Nephron progenitor cell (in vitro differentiated cells): ENCODE measurements around the gene MYH6.

Experiments used
- DNase-seq: peaks from one replicate; pipeline ENCODE4 v3.0.0; 2021
- H3K27ac Mint-ChIP-seq: 2 replicates; pipeline ENCODE4 v1.8.0; 2021; ENCODE audit warnings: mild to moderate bottlenecking, moderate library complexity, mixed read lengths
- H3K27me3 Mint-ChIP-seq: 2 replicates; pipeline ENCODE4 v1.8.0; 2021; ENCODE audit warnings: mild to moderate bottlenecking, low read depth, mixed read lengths; ENCODE audit not compliant: poor library complexity
- H3K36me3 Mint-ChIP-seq: 2 replicates; pipeline ENCODE4 v1.8.0; 2021; ENCODE audit warnings: low read depth, mixed read lengths
- H3K4me1 Mint-ChIP-seq: 2 replicates; pipeline ENCODE4 v1.8.0; 2021; ENCODE audit warnings: mixed read lengths
- H3K4me3 Mint-ChIP-seq: 2 replicates; pipeline ENCODE4 v1.8.0; 2021; ENCODE audit warnings: mild to moderate bottlenecking, moderate library complexity, mixed read lengths
- H3K9me3 Mint-ChIP-seq: 2 replicates; pipeline ENCODE4 v1.8.0; 2021; ENCODE audit warnings: mild to moderate bottlenecking, moderate library complexity, mixed read lengths
- TF ChIP-seq, protein P1 (sequence below): fragments of 200-600 bp; sonication (generic); IDR thresholded peaks from 2 replicates; pipeline ENCODE4 v1.5.0; 2021; ENCODE audit warnings: antibody characterized with exemption

Gene MYH6

DNA sequence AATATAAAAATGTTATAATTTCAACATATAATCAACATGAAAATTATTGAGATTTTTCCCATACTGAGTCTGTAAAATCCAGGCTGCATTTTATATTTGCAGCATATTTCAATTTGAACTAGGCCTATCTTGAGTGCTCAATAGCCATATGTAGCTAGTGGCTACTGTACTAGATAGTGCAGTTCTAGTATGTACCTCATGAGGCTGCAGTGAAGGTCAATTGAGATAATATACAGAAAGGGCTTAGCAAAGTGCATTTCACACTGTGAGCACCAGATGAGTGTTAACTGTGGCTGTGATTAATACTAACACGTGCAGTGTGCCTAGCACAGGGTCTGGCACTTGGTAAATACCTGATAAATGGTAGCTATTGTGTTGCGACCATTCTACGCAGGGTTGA lies 50.0 kb downstream of the MYH6 start:
- DNase-seq = no peak
- no peaks in the 10 kb centered on the region for H3K9me3 Mint-ChIP-seq
- peaks cover 4% of the 10 kb centered on the region for H3K27me3 Mint-ChIP-seq
- peaks cover 42% of the 10 kb centered on the region for H3K36me3 Mint-ChIP-seq
- peak overlapping the region; percentile 92 for H3K27ac Mint-ChIP-seq
- TF ChIP-seq, protein P1, sequence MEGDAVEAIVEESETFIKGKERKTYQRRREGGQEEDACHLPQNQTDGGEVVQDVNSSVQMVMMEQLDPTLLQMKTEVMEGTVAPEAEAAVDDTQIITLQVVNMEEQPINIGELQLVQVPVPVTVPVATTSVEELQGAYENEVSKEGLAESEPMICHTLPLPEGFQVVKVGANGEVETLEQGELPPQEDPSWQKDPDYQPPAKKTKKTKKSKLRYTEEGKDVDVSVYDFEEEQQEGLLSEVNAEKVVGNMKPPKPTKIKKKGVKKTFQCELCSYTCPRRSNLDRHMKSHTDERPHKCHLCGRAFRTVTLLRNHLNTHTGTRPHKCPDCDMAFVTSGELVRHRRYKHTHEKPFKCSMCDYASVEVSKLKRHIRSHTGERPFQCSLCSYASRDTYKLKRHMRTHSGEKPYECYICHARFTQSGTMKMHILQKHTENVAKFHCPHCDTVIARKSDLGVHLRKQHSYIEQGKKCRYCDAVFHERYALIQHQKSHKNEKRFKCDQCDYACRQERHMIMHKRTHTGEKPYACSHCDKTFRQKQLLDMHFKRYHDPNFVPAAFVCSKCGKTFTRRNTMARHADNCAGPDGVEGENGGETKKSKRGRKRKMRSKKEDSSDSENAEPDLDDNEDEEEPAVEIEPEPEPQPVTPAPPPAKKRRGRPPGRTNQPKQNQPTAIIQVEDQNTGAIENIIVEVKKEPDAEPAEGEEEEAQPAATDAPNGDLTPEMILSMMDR = no peak
- peaks cover 33% of the 10 kb centered on the region for H3K4me1 Mint-ChIP-seq
- H3K4me3 Mint-ChIP-seq = no peak overlapping the region

- Mint-ChIP-seq H3K4me3 (no peak overlapping the region), H3K4me1 (peaks cover 31% of the 10 kb centered on the region), H3K27ac (peak overlapping the region; percentile 56), H3K27me3 (peaks cover 9% of the 10 kb centered on the region), H3K36me3 (peaks cover 40% of the 10 kb centered on the region), H3K9me3 (no peaks in the 10 kb centered on the region)
- DNase-seq = no peak
- TF ChIP-seq, protein P1 = no peak
Observed at GRCh38 chr14:23357261-23357660, 50.8 kb downstream of the MYH6 start.

DNA sequence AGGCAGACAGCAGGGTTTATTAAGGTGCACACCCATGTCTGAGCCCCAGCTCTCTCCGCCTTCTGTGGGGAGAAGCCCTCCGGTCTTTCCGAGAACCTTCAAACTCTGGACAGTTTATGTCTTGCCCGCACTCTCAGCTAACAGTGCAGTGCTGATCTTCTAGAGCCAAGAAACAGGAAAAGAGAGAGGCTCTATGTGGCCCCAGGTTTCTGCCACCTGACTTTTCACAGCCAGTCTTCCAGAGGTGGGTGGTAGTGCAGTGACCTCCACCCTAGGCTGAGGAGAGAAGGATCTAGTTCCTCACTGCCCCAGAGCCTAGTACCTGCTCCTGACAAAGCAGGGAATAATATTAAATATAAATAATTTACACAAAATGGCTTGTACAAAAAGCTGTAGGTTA lies 51.4 kb downstream of the MYH6 start:
- Mint-ChIP-seq H3K9me3 (no peaks in the 10 kb centered on the region), H3K27me3 (peaks cover 10% of the 10 kb centered on the region), H3K4me3 (no peak overlapping the region), H3K4me1 (peaks cover 25% of the 10 kb centered on the region), H3K36me3 (peaks cover 34% of the 10 kb centered on the region), H3K27ac (peak overlapping the region; percentile 40)
- TF ChIP-seq, protein P1 = no peak
- DNase-seq = no peak

DNA sequence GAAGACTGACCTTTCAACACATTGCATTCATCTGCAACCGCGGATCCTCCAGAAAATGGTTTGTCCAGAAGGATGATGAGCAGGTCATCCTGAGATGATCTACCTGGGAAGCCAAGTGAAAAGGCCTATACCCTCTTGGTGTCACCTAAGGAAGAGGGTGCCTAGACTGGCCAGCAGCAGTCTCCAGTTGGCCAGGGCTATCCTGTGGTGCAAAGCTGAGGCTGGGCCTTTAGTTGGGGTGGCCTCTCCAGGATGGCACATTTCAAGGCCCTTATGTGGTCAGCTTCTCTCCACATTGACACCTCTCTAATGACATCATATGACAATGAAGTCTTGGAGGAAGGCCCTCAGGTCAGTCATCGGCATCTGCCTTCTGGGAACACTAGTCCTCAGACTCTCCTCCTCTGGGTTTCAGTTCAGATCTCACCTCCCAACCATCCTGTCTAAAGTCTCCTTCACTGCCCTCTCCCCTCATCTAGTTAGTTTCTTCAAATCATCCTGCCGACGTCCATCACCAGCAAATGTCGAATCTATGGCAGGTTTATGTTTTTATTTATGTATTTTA lies 52.1 kb downstream of the MYH6 start:
- peaks cover 4% of the 10 kb centered on the region for H3K9me3 Mint-ChIP-seq
- H3K27ac Mint-ChIP-seq = peak overlapping the region; percentile 40
- TF ChIP-seq, protein P1 = no peak
- DNase-seq = no peak
- peaks cover 33% of the 10 kb centered on the region for H3K36me3 Mint-ChIP-seq
- H3K27me3 Mint-ChIP-seq = peaks cover 17% of the 10 kb centered on the region
- H3K4me3 Mint-ChIP-seq = no peak overlapping the region
- peaks cover 24% of the 10 kb centered on the region for H3K4me1 Mint-ChIP-seq

GRCh38 chr14:23354990-23355389 lies 53.1 kb downstream of the MYH6 start:
- Mint-ChIP-seq H3K27ac (peak overlapping the region; percentile 43), H3K4me3 (no peak overlapping the region), H3K36me3 (peaks cover 34% of the 10 kb centered on the region), H3K27me3 (peaks cover 27% of the 10 kb centered on the region), H3K9me3 (peaks cover 11% of the 10 kb centered on the region), H3K4me1 (peaks cover 26% of the 10 kb centered on the region)
- TF ChIP-seq, protein P1 = no peak
- no peak for DNase-seq

- no peak for DNase-seq
- Mint-ChIP-seq H3K4me1 (peaks cover 26% of the 10 kb centered on the region), H3K27me3 (peaks cover 33% of the 10 kb centered on the region), H3K36me3 (peaks cover 34% of the 10 kb centered on the region), H3K27ac (peak overlapping the region; percentile 10), H3K9me3 (peaks cover 11% of the 10 kb centered on the region), H3K4me3 (peak overlapping the region; percentile 84)
- TF ChIP-seq, protein P1 = no peak
Observed at GRCh38 chr14:23353433-23353780, 54.7 kb downstream of the MYH6 start.
